Measurements from ENCODE around the gene SLC27A2.

Gene SLC27A2

DNA sequence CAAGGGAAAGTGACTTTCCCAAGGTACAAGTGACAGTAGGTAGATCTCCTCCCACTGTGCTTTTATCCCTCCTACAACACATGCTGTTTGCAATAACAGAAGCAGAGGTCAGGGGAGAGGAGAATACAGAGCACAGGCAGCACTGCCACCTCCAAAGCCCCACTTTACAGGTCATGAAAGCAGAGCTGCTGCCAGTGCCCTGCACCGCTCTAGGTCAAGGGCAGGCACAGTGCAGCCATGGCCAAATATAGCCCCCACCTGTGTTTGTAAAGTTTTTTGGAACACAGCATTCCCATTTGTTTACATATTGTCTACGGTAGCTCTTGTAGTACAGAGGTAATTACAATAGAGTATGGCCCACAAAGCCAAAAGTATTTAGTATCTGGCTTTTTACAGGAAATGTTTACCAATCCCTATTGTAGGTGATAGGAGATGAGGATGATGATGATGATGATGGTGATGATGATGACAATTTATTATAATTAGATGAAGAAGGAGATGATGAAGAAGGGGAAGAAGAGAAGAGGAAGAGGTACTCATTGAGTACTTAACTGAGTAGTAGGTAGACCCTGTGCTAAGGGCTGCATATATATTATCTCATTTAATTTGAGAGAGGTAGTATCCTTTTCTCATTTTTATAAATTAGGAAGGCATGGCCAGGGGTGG, 63.1 kb downstream of the SLC27A2 start:
- DNase-seq = no peak

DNA sequence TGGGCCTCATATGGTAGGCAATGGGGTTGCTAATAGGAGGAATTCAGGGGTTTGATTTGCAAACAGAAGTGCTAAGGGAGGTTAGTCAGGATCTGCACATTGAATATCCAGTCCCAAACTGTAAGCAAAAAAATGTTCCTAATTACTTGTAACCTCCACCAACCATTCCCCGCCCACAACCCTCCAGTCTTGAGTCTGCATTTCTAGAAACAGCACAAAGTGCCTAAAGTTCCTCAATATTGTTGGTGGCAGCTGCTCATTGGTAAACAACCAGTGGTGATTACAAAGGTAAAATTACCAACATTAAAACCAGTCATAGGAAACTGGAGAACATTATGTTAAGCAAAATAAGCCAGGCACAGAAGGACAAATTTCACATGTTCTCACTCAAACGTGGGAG, 64.6 kb downstream of the SLC27A2 start:
- no peak for DNase-seq

DNA sequence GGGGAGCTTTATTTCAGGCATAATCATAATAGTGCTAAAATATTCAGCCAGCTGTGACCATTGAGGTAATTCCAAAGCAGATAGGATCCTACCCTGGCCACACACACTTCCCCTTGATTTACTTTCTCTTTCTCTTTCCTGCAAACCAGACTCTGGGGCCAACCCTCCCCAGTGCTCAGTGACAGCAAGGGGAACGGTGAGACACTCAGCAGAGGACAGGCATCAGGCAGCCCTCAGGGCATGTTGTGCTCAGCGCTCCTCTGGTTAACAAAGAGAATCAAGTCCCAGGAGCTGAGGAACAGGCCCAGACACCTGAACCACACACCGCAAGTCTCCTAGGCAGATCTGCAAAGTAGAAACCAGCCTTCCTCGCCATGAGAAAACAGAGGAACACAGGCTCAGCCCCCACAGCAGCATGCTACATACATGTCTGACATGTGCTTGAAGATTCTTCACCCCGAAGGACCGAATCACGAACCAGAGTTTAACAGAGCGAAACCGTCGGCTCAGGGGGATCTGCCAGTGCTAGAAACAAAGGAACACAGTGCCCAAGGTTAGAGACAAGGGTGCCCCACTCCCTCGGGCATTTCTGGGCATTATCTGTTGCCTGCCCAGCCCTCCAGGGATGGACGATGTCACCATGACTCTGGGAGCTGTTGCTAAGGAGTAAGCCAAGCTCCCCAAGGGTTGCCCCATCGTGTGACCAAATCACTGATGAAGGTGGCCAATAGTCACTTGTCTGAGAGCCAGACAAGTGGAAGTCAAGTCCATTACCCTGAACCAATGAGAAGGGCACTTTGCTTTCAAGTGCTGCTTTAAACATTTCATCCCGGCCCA, 66.0 kb downstream of the SLC27A2 start:
- DNase-seq = no peak

DNA sequence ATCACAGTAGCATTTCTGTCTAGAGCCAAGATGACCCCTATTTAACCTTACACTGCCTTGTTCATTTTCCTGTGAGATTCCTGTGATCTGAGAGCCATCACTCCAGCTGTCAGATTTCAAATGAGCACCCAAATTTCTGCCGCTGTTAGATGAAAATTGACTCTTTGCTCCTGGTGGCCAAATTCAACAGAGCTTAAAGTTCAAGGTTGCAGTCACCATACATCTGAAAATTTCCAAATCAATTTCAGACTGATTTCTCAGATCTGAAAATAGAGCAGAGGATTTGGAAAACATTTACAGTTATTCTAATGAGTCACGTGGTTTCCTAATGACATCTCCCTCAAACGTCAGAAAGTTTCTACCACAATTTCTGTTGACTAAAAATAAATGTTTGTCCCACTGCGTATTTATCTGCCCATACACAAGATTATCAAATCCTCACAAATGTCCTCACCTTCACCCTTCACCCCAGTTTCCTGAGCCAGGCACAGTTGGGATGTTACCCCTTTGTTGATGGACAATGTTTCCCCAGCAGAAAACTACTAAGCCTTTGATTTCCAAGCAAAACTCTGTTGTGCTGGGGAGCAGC, 67.1 kb downstream of the SLC27A2 start:
- DNase-seq = no peak

DNA sequence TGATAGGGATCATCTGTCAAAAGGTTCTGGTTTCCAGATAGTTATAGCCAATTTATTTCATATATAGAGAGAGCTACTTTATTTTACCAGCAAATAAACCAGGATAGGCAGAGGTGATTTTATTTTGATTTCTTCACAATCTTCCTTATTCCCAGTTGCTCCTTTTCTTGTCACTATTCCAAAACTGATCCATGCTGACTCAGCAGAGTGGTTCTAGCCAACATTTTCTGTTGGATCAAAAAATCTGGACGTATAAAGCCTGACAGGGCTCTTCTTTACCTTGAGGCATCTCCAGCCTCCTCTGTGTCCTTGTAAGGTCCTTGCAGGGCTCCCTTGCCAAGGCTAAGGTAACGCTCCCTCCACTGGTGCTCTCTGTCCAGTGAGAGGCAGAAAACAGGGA, 67.7 kb downstream of the SLC27A2 start:
- DNase-seq = no peak

DNA sequence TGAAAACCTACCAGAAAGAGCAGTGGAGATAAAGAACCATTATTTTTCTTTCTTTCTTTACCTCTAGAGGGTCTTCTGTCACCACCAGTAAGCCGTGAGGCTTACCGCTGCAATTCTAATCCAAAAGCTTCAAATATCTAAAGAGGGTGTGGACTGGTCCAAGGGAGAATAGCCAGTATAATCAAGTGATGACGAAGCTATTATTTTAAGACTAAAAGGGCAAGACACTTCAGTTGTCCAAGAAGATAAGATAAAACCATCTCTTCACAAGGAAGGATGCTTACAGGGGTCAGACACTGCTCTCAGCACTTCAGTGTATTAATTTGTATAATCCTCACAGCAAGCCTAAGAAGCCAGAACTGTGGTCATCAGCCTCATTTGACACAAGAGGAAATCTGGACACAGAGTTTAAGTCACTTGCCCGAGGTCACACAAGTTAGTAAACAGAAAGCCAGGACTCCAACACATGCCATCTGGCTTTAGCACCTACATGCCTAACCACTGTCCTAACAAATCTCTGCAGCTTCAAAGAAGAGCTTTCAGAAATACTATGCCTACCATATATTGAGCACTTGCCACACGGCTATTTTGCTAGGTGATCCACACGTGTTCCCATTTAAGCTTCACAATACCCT, 68.9 kb downstream of the SLC27A2 start:
- no peak for DNase-seq

DNA sequence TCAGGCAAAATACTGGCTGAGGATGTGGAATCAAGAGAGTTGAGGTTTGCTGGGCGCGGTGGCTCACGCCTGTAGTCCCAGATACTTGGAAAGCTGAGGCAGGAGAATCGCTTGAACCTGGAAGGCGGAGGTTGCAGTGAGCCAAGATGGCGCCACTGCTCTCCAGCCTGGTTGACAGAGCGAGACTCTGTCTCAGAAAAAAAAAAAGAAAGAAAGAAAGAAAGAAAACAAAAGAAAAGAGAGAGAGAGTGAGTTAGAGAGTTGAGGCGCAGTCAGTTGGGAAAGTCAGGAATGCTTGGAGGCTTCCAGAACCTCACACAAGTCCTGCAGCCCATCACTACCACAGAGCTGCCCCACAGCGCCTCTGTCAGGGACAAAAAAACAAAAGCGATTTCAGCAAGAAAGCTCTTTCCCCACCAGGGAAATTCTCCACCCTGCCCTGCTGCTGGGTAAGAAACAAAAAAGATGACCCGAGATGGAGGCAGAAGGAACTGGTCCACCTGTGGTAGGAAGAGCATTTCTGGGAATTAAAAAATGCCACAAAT, 69.7 kb downstream of the SLC27A2 start:
- no peak for DNase-seq

DNA sequence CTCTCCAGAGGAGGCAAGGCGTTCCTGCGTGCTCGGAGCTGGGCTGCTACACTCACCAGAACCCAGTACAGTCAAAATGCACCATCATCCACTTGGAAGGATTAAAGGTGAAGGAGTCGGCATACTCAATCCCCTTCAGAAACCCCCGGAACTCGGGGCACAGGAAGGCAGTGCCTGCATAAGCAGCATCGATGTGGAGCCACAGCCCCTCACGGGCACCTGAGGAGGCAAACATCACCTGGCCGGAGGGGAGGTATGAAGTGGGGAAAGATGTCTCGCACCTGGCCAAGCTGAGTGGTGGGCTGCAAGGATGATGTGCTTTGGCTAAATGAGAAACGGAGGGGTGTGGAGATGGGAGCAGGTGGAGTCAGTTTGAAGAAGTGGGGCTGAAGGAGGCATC, 70.6 kb downstream of the SLC27A2 start:
- DNase-seq = no peak

DNA sequence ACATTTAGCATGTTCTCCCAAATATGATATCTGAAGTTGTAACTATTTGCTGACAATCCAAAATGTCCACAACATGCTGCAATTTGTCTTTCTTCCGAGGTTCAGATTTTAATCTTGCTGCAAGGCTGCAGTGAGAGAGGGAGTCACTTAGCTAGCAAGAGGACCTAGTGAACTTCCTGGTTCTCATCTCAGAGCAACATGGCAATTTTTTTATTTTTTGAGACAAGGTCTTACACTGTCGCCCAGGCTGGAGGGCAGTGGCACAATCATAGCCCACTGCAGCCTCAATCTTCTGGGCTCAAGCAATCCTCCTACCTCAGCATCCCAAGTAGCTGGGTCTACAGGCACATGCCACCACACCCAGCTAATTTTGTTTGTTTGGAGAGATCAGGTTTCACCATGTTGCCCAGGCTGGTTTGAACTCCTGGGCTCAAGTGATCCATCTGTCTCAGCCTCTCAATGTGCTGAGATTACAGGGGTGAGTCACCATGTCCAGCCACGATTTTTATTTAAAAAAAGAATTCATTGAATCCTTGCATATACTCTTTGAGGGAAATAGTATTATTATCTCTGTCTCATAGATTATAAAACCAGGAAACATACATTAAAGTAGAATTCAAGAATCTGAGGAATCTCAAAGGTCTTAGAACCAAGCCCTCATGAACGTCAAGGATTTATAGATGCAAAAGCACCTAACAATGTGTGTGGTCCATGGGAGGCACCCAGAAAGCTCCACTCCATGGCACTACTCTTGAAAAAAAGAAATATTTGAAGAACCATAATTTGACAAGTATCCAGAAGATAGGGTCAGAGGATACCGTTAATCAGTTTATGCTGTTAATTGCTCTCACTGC, 74.4 kb downstream of the SLC27A2 start:
- no peak for DNase-seq

DNA sequence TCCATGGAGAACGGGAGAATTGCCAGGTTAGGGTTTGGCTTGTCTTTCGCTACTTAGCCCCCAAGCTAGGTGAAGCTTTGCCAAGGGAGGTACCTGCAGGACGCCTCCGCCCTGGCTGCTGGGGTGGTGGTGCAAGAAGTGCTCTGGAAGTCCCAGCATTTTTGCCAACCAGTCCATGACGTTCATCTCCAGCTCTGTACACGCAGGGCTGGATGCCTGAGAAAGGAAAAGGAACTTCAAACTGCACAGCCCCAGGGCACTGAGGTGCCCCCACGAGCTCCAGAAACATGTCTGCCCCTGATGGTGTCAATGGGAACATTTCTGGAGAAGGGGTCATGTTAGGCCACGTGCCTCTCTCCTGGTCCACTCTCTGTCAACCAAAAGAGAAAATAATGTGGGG, 75.3 kb downstream of the SLC27A2 start:
- no peak for DNase-seq

DNA sequence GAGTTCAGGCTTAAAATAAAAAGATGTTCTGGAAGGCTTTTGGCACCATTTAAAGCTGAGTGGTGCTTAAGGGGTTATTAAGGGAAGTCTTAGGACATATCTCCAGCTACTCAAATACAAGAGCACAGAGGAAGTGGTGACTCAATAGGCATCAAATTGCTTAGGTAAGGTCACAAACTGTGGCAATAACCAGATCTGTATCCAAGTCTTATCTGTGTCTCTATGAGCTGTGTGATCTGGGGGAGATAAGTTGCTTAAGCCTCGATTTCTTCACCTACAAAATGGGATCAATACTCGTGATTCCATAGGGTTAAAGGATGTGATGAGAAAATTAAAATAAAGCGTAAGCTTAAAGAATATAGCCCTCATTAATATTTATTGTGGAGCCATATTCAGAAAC, 75.9 kb downstream of the SLC27A2 start:
- no peak for DNase-seq

DNA sequence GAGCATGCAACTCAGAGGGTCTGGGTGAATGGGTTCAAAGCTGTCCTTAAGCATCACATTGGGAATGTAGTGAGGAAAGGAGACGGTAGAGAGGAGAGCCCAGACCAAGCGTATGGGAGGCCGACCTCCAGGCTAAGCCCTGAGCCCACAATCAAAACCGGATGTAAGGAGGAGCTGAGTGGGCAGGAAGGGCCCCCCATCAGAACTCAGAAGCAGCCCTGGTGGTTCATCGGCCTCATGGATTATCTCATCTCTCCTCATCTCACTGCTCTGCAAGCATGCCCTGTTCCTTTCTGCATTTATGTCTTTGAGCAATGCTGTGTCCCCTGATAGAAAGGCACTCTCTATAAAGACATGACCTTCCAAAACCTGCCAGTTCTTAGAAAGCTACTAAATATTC, 77.3 kb downstream of the SLC27A2 start:
- no peak for DNase-seq

DNA sequence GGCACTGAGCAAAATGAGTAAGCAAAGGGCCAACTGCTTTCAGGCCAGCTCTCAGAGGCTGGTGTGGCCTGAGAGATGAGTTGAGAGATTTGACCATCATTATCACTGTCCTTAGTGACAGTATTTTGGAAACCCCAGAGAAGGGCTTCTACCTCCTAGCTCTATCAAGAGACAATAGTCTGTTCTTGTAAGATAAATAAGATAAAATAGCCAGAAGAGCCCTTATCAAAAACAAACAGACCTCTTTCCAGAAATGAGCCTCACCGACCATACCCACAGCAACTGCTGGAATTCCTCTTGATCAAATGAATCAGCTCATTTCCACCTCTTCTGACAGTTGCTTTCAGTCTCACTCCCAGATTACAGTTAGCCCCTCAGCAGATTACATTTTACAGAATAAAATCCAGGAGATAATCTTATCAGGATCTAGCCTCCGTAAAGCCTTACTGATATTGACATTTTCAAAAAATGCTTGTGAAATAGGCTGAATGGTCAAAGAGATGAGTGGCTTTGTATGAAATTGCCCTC, 79.0 kb downstream of the SLC27A2 start:
- DNase-seq = no peak

DNA sequence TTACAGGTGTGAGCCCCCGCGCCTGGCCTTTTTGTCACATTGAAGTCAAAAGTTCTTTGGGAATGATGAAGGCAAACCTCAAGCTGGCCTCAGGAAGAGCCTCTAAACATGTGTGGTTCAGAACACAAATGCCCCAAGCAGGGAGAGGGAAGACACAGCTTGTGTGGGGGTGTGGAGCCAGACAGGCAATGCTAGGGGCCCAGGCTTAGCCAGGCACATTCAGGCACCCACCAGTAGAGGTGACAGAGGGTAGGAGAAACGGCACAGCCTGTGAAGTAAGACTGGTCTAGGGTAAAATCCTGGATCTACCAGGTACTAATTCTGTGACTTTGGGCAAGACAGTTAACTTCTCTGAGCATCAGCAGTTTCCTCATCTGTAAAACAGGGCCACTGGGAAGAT, 80.0 kb downstream of the SLC27A2 start:
- no peak for DNase-seq

DNA sequence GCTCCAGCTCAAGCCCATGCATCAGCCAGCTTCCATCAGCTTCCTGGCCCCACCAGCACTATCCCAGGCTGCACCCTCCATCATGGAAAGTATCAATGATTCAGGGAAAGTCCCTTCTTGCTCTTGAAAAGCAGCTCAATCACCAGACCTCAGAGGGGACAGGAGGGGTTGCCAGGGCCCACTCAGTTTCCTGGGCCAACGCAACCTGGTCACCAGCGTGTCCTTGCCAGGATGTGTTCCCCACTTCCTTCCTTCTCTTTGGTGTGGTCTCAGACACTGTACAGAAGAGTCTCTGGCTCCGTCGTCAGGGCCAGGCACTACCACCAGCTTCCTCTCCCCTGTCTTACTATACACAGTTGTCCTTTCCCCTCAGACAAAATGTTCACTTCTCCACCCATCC, 80.5 kb downstream of the SLC27A2 start:
- DNase-seq = no peak

DNA sequence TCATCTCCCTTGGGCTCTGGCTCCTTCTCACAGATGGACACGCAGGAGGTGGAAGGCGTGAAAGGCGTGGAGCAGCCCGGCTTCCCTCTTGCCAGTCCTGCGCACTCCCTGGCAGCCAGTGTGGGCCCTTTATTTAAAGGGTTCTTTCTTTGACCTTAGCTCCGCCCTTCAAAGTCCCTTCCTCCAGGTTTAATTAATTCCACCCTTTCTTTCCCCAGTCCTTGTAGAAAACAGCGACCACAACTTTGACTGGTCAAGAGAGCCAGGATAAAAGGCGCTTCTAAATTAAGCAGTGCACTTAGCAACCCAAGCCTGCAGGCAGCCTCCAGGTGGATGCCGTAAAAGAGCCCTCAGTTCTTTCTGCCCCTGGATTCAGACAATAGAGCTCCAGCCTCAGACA, 83.6 kb downstream of the SLC27A2 start, which contains the start of gene HDC:
HDC (minus strand) TSS at position 107 of the 400 bp plus-strand sequence; CDS start at position 4, 103 bp downstream.
- DNase-seq = no peak

DNA sequence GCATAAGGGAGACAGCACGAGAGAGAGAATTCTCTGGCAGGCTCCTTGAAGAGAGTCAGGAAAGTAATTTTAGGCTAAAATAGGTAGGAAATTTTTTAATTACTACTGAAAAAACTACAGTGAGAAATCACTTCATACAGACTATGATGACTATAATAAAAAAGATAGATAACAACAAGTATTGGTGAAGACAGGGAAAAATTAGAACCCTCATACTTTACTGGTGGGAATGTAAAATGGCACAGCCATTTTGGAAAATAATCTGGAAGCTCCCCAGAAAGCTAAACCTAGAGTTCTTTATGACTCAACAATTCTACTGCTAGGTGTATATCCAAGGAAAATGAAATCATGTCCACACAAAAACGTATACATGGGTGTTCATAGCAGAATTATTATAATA, 85.6 kb downstream of the SLC27A2 start:
- no peak for DNase-seq

DNA sequence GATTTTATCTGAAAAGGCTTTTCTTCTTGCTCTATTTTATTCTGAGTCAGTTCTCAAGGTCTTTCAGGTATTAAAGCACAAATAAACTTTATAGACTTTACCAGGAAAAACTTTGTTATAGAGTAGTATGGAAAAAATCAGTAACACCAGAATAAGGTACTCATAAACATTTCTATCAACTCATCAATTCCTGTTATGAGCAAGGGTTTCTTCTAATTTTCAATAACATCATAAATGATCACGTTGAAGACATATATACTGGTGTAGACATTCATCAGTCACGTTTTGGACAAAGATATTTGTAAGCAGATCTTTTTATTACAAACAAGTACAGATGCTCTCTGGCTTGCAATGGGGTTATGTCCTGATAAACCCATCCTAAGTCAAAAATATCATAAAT, 93.1 kb downstream of the SLC27A2 start:
- DNase-seq = no peak

DNA sequence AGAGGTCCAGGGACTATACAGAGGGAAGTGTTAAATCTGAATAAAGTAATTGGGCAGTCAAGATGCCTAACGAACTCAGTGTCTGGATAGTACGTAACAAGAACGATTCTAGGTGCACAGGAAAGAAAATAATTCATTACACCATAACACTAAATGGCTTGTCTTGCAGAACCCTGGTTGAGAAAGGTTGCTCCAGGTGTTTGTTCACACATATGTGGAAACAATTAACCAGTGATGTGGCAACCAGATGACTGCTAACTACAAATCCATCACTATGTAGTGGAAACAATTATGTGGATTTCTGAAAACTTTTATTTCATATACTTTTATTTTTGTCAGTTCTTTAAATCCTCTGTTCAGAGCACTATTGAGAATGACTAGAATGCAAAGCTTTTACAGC, 93.9 kb downstream of the SLC27A2 start:
- DNase-seq = no peak

DNA sequence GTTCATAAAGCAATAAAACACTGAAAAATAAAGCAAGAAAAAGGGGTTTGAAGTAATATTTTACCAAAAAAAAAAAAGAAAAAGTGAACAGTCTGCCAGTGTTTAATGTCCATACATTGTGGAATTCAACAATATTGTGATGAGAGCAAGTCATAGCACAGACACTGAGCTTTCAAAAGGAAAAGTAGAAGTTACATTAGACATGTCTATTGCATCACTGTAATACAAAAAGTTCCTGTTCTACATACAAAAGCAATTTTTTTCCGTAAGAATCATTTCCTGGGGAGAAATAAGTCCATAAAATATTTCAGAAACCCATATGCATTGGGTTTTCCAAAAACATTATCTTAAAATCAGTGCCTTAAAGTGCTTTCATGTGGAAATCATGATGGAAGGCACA, 95.4 kb downstream of the SLC27A2 start:
- no peak for DNase-seq

DNA sequence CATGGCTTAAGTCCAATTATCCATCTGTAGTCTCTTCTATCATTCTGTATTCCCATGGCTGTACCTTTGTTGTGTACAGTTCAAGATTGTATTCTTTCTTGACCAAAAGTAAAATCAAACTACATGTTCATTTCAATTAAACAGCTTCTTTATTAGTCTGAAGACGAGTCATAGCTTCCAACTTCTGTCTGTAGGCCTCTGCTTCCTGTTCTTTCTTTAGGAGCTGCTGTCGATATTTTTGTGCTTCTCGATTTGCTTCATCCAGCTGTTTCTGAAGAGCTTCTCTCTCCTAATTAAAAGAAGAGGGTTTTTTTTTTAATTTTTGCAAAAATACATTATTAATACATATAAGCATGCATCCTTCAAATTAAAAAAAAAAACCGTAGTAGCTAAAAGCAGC, 96.5 kb downstream of the SLC27A2 start:
- no peak for DNase-seq

DNA sequence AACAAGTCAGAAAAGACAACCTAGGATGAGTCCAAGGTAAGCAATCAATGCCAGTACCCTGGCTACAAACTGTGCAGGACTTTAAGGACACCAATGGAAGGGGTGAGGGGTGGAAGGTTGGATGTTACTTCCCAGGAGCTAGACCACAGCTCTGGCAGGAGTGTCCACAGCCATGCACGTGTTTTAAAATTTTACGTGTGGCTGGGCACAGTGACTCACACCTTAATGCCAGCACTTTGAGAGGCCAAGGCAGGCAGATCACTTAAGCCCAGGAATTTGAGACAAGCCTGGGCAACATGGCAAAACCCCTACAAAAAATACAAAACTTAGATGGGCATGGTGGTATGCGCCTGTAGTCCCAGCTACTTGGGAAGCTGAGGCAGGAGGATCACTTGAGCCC, 98.3 kb downstream of the SLC27A2 start:
- DNase-seq = no peak
